CD14-positive monocyte (primary cell): Measurements from ENCODE around the gene TCIRG1. TPM values are rescaled to one million over a fixed set of nuclear protein-coding genes. Genes with fewer than 3 reads are reported as not detected.

Experiments
- DNase-seq, 3 donors: peaks; one replicate each; pipeline ENCODE4 v3.0.0-alpha.2; 2011 to 2022
- H2AFZ ChIP-seq: 2 replicates; pipeline ENCODE4 v1.6.0; 2012; ENCODE audit warnings: mild to moderate bottlenecking, low read depth, low read length, inconsistent platforms; ENCODE audit not compliant: insufficient read depth, poor library complexity, severe bottlenecking
- H3K27ac ChIP-seq, 2 donors: 1 replicate in 1 of 2; 2 replicates in 1 of 2; pipeline ENCODE4 v1.5.1; 2012 to 2013; ENCODE audit warnings: low read length in 2 of 2, control low read depth in 1 of 2, inconsistent platforms in 1 of 2, low read depth in 1 of 2, mild to moderate bottlenecking in 1 of 2
- H3K27me3 ChIP-seq, 2 donors: one replicate each; pipeline versions ENCODE4 v1.6.0 to v1.6.1; 2011 to 2013; ENCODE audit warnings: low read length in 2 of 2; ENCODE audit not compliant: control insufficient read depth in 2 of 2, insufficient read depth in 2 of 2
- H3K36me3 ChIP-seq, 2 donors: replicated peaks in 1 of 2; 1 replicate in 1 of 2; 2 replicates in 1 of 2; pipeline versions ENCODE4 v1.5.1 to v1.6.1; 2012 to 2013; ENCODE audit warnings: low read length in 2 of 2, control low read depth in 1 of 2, inconsistent platforms in 1 of 2, mild to moderate bottlenecking in 1 of 2; ENCODE audit not compliant: insufficient read depth in 2 of 2, control insufficient read depth in 1 of 2
- H3K4me1 ChIP-seq, 2 donors: 1 replicate in 1 of 2; 2 replicates in 1 of 2; pipeline versions ENCODE4 v1.5.1 to v1.6.1; 2012 to 2013; ENCODE audit warnings: low read length in 2 of 2, control low read depth in 1 of 2, inconsistent platforms in 1 of 2, mild to moderate bottlenecking in 1 of 2, moderate library complexity in 1 of 2; ENCODE audit not compliant: insufficient read depth in 2 of 2, control insufficient read depth in 1 of 2
- H3K4me2 ChIP-seq: replicated peaks from 2 replicates; pipeline ENCODE3; 2012; ENCODE audit warnings: low read length, moderate library complexity, mild to moderate bottlenecking; ENCODE audit not compliant: poor library complexity, severe bottlenecking; ENCODE audit errors: extremely low read depth
- H3K4me3 ChIP-seq, 3 experiments: fragments of 200-600 bp in 1 of 3; sonication (generic) in 1 of 3; replicated peaks in 1 of 3; 1 replicate in 2 of 3; 2 replicates in 1 of 3; pipeline ENCODE4 v1.5.1; 2011 to 2013; ENCODE audit warnings: low read length in 3 of 3, mild to moderate bottlenecking in 3 of 3, control low read depth in 2 of 3, low read depth in 2 of 3, inconsistent platforms in 1 of 3, moderate library complexity in 1 of 3
- H3K79me2 ChIP-seq: 2 replicates; pipeline ENCODE4 v1.6.0; 2012; ENCODE audit warnings: mild to moderate bottlenecking, control low read depth, inconsistent platforms, low read length, moderate library complexity; ENCODE audit not compliant: insufficient read depth
- H3K9ac ChIP-seq: 2 replicates; pipeline ENCODE4 v1.6.0; 2017; ENCODE audit warnings: low read length, mild to moderate bottlenecking; ENCODE audit not compliant: insufficient read depth, poor library complexity, severe bottlenecking
- H3K9me3 ChIP-seq, 2 donors: replicated peaks in 1 of 2; 1 replicate in 1 of 2; 2 replicates in 1 of 2; pipeline versions ENCODE4 v1.5.1 to v1.6.1; 2012 to 2013; ENCODE audit warnings: low read length in 2 of 2, control low read depth in 1 of 2; ENCODE audit not compliant: control insufficient read depth in 1 of 2, insufficient read depth in 1 of 2
- H4K20me1 ChIP-seq: 2 replicates; pipeline ENCODE4 v1.6.0; 2012; ENCODE audit warnings: mild to moderate bottlenecking, low read length, control low read depth, moderate library complexity; ENCODE audit not compliant: insufficient read depth
- H3K27ac Mint-ChIP-seq, 7 donors: one replicate each; pipeline ENCODE4 v1.8.0; 2020; ENCODE audit warnings: mild to moderate bottlenecking in 7 of 7, mixed read lengths in 7 of 7, moderate library complexity in 6 of 7, inconsistent platforms in 2 of 7
- H3K27me3 Mint-ChIP-seq, 3 donors: one replicate each; pipeline ENCODE4 v1.8.0; 2021 to 2022; ENCODE audit warnings: low read depth in 3 of 3, mild to moderate bottlenecking in 3 of 3, mixed read lengths in 3 of 3, moderate library complexity in 3 of 3, inconsistent platforms in 1 of 3
- H3K36me3 Mint-ChIP-seq, 2 donors: one replicate each; pipeline ENCODE4 v1.8.0; 2020; ENCODE audit warnings: mixed read lengths in 2 of 2, inconsistent platforms in 1 of 2, mild to moderate bottlenecking in 1 of 2
- H3K4me1 Mint-ChIP-seq: one replicate; pipeline ENCODE4 v1.8.0; 2020; ENCODE audit warnings: mild to moderate bottlenecking, mixed read lengths
- H3K4me3 Mint-ChIP-seq, 2 donors: one replicate each; pipeline ENCODE4 v1.8.0; 2020; ENCODE audit warnings: mild to moderate bottlenecking in 2 of 2, mixed read lengths in 2 of 2, moderate library complexity in 1 of 2
- H3K9me3 Mint-ChIP-seq, 7 donors: one replicate each; pipeline ENCODE4 v1.8.0; 2020 to 2022; ENCODE audit warnings: mixed read lengths in 7 of 7, mild to moderate bottlenecking in 6 of 7, moderate library complexity in 6 of 7, inconsistent platforms in 2 of 7
- WGBS: methylation state at CpG from one replicate; pipeline ENCODE4 v1.1.5; 2013; ENCODE audit warnings: missing lambda C conversion rate; ENCODE audit not compliant: insufficient coverage; 5-methylcytosine and 5-hydroxymethylcytosine counted together
- intact Hi-C, 2 donors: fragments of 100-400 bp; cut with micrococcal nuclease; formaldehyde crosslinking; loops; one replicate each; pipeline versions ENCODE4 v1.15.0 to v1.15.1; 2023
- polyA plus RNA-seq, 3 donors: library from polyadenylated mRNA; depleted of rRNA in 1 of 3; unstranded in 2 of 3; stranded (reverse) in 1 of 3; fragments of 300-500 nt in 2 of 3; fragments of >200 nt in 1 of 3; fragmentation: Illumina TruSeq in 2 of 3; gene quantifications; 1 replicate in 2 of 3; 2 replicates in 1 of 3; pipeline ENCODE4 v1.2.3, GENCODE V29; 2012 to 2021
- TF ChIP-seq, protein P1 (sequence below): fragments of 200-600 bp; IDR thresholded peaks from one replicate; pipeline ENCODE4 v1.8.0; 2022; ENCODE audit warnings: antibody characterized with exemption, mild to moderate bottlenecking

TCIRG1 gene
- polyA plus RNA-seq, 3 donors, result 197 to 1,286 (median 225) TPM

DNA sequence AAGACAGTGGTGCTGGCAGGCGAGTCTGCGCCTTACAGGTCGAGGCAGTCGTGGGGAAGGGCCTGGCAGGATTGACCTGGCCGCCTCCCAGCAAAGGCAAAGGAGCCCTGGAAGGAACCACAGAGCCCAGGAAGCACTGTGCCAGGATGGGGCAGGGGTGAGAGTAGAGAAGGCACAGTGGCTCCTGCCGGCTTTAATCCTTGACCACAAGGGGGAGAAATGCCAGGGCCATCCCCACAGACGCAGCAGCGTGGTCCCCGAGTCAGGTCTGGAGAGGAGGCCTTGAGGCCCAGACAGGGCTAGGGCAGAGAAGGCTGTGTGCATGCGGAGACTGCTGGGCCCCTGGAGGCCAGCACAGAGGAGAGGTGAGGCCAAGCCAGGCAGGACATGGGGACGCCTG, 18.2 kb upstream of the TCIRG1 start:
- Mint-ChIP-seq H3K27me3 (peaks cover 0 to 3% (median 2%) of the 10 kb centered on the region in 3 donors), H3K36me3 (peaks cover 66 to 93% of the 10 kb centered on the region in 2 donors), H3K4me3 (no peak overlapping the region), H3K9me3 (no peaks in the 10 kb centered on the region), H3K27ac (peak overlapping the region in 3 of 7 donors; percentile 15 to 60 (median 44)), H3K4me1 (peaks cover 7% of the 10 kb centered on the region)
- H3K36me3 ChIP-seq, result peaks cover 74 to 90% of the 10 kb centered on the region in 2 donors
- no peak overlapping the region for H3K4me2 ChIP-seq
- H3K27me3 ChIP-seq, result no peaks in the 10 kb centered on the region
- H3K4me3 ChIP-seq, result no peak overlapping the region
- H3K4me1 ChIP-seq, result no peaks in the 10 kb centered on the region
- intact Hi-C loops, result no loop called here
- peaks cover 66% of the 10 kb centered on the region for H4K20me1 ChIP-seq
- no peak overlapping the region for H3K9ac ChIP-seq
- H3K79me2 ChIP-seq, result peaks cover under 1% of the 10 kb centered on the region
- DNase-seq, result no peak
- TF ChIP-seq, protein P1, sequence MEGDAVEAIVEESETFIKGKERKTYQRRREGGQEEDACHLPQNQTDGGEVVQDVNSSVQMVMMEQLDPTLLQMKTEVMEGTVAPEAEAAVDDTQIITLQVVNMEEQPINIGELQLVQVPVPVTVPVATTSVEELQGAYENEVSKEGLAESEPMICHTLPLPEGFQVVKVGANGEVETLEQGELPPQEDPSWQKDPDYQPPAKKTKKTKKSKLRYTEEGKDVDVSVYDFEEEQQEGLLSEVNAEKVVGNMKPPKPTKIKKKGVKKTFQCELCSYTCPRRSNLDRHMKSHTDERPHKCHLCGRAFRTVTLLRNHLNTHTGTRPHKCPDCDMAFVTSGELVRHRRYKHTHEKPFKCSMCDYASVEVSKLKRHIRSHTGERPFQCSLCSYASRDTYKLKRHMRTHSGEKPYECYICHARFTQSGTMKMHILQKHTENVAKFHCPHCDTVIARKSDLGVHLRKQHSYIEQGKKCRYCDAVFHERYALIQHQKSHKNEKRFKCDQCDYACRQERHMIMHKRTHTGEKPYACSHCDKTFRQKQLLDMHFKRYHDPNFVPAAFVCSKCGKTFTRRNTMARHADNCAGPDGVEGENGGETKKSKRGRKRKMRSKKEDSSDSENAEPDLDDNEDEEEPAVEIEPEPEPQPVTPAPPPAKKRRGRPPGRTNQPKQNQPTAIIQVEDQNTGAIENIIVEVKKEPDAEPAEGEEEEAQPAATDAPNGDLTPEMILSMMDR, result no peak
- 71% methylated on average over 11 of the region's 11 CpGs for WGBS
- H3K27ac ChIP-seq, result no peak overlapping the region
- no peak overlapping the region for H2AFZ ChIP-seq
- no peaks in the 10 kb centered on the region for H3K9me3 ChIP-seq

DNA sequence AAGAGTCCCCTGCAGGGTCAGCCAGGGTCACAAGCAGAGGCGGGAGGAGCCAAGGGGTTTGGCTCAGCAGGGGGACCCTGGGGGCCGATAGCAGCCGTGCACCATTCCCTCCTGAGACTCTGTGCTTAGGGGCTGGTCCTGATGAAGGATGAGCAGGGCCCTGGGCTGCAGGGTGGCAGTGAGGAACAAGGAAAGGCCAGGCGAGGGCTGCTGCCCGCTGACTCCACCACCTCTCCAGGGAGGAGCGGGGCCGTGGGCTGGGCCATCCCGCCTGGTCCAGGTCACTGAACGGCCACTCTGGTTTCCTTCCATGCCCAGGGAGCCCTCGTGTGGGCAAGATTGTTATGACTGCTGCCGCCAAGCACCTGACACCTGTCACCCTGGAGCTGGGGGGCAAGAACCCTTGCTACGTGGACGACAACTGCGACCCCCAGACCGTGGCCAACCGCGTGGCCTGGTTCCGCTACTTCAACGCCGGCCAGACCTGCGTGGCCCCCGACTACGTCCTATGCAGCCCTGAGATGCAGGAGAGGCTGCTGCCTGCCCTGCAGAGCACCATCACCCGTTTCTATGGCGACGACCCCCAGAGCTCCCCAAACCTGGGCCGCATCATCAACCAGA, 17.5 kb upstream of the TCIRG1 start:
- H3K27ac ChIP-seq, result no peak overlapping the region
- no peak overlapping the region for H2AFZ ChIP-seq
- intact Hi-C loops, result no loop called here
- no peaks in the 10 kb centered on the region for H3K9me3 ChIP-seq
- DNase-seq, result no peak
- Mint-ChIP-seq H3K36me3 (peaks cover 69 to 93% of the 10 kb centered on the region in 2 donors), H3K27ac (peak overlapping the region in 1 of 7 donors; percentile 37), H3K27me3 (peaks cover 0 to 3% (median 2%) of the 10 kb centered on the region in 3 donors), H3K4me3 (no peak overlapping the region), H3K9me3 (no peaks in the 10 kb centered on the region), H3K4me1 (peaks cover 4% of the 10 kb centered on the region)
- H3K9ac ChIP-seq, result no peak overlapping the region
- H4K20me1 ChIP-seq, result peaks cover 63% of the 10 kb centered on the region
- no peak overlapping the region for H3K4me3 ChIP-seq
- TF ChIP-seq, protein P1, result no peak
- H3K36me3 ChIP-seq, result peaks cover 80 to 90% of the 10 kb centered on the region in 2 donors
- H3K4me2 ChIP-seq, result no peak overlapping the region
- WGBS, result 93% methylated on average over 20 of the region's 27 CpGs
- H3K4me1 ChIP-seq, result no peaks in the 10 kb centered on the region
- no peaks in the 10 kb centered on the region for H3K79me2 ChIP-seq
- no peaks in the 10 kb centered on the region for H3K27me3 ChIP-seq
